ENCODE results near the gene CAPN10.

The CAPN10 gene

GRCh38 chr2:240590681-240591111 is 4.2 kb downstream of the CAPN10 start:
- no peak for DNase-seq

- DNase-seq, result no peak
Observed at GRCh38 chr2:240591226-240591625, 4.7 kb downstream of the CAPN10 start.

- no peak for DNase-seq
Observed at GRCh38 chr2:240591784-240592183, 5.2 kb downstream of the CAPN10 start.

- DNase-seq, result no peak
Observed at GRCh38 chr2:240593026-240593702, 6.6 kb downstream of the CAPN10 start.

DNA sequence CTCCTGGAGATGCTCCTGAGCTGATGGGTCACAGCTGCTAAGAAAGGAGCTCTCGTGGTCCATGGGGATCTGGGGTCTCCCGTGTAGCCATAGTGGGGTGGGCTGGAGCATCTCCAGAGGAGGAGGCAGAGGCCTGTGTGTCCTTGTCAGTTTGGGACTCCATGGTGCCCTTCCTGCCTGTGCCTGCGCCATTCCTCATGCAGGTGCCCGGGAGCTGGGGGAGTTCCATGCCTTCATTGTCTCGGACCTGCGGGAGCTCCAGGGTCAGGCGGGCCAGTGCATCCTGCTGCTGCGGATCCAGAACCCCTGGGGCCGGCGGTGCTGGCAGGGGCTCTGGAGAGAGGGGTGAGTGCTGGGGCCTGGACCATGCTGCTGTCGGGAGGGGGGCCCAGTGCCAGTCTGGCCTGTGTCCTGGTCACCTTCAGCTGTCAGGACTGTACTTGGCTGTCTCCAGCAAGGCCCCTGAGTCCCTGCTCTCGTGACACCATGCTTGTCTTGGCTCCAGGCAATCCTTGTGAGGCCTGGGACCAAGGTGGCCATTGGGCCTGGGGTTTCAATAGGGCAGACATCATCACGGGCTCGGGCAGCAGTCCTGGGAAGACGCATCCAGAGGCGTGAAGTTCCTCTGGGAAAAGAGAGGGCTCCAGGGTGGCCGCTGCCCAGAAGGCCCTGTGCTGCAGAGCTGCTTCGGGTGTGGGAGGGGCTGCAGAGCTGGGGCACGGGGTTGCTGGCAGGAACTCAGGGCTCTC is 7.3 kb downstream of the CAPN10 start:
- DNase-seq, result no peak

DNA sequence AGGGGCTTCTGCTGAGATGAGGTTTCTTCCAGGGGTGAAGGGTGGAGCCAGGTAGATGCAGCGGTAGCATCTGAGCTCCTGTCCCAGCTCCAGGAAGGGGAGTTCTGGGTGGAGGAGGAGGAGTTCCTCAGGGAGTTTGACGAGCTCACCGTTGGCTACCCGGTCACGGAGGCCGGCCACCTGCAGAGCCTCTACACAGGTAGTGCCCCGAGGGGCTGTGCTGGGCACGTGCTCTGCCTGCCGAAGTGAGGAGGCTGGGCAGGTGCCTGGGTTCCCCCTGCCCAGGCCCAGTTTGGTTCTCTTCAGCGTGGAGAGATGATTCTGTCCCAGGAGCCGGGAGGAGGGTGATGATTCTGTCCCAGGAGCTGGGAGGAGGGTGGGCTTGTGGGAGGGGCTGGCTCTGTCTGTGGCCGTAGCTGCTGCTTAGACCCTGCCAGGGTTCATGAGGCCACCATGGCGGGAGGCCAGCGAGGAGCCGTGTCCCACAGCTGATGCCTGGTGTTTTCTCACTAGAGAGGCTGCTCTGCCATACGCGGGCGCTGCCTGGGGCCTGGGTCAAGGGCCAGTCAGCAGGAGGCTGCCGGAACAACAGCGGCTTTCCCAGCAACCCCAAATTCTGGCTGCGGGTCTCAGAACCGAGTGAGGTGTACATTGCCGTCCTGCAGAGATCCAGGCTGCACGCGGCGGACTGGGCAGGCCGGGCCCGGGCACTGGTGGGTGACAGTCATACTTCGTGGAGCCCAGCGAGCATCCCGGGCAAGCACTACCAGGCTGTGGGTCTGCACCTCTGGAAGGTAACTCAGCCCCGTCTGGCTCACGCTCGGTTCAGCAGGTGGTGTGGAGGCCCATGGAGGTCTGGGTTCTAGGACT is 8.2 kb downstream of the CAPN10 start:
- DNase-seq, result no peak

DNA sequence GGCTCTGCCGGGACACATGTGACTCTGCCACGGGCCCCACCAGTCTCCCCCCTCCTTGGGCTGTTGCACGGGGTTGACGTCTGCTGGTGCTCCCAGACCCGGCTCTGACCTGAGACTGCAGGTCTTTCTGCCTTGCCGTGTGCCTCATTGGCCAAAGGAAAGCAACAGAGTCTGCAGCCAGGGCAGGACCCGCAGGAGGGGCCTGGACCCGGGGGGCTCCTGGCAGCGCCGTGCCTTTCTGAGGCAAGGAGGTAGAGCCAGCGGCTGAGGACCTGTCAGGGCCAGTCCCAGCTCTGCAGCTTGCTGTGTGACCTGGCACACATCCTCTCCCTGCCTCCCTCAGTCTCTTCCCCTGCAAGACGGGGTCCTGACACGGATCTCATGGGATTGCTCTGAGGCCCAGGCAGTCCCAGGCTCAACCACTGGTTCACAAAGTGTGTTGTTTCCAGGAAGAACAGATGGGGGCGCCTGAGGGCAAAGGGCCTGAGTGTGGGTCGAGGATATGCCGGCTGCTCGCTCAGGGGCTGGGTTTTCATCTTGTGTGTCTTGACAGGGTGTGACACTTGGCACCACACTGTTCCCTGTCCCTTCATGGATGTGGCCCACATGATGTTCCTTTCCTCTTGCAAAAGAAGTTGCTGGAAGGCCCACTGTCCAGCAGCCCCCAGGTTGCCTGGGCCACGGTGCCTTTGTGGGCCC is 9.0 kb downstream of the CAPN10 start:
- peak; percentile 43 for DNase-seq

DNA sequence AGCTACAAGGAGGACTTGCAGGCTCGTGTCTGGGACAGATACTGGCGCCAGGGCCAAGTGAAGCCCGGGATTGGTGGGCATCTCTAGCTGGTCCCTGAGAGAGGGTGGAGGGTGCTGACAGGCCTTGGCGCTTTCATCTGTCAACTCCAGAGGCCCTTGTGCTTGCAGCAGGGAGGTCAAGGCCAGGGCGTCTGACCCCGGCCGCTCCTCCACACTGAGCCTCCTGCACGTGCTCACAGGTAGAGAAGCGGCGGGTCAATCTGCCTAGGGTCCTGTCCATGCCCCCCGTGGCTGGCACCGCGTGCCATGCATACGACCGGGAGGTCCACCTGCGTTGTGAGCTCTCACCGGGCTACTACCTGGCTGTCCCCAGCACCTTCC is 9.5 kb downstream of the CAPN10 start:
- no peak for DNase-seq

DNA sequence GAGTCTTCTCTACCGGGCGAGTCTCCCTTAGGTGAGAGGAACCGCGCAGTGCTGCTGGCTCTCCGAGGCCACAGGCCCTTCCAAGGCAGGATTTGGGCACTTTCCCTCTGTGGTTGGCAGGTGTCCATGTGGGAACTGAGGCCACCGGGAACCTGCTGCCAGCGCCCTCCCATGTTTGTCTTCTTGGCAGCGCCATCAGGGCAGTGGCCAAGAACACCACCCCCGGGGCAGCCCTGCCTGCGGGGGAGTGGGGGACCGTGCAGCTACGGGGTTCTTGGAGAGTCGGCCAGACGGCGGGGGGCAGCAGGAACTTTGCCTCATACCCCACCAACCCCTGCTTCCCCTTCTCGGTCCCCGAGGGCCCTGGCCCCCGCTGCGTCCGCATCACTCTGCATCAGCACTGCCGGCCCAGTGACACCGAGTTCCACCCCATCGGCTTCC is 10.0 kb downstream of the CAPN10 start:
- DNase-seq, result no peak

DNA sequence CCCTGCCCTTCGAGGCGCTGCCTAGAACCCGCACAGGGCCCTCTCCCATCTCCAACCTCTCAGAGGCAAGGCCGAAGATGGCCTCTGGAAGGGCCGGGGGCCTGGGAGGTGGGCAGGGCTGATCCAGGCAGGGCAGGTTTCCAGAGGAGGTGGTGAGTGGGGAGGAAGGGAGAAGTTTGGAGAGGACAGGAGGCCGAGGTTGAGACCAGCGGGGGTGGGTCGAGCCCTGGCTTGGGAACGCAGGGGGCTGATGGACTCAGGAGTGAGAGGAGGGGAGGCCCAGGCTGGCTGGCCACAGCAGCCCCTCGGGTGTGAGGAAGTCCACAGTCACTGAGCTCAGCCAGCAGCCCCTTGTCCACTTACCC is 10.5 kb downstream of the CAPN10 start:
- no peak for DNase-seq

- no peak for DNase-seq
Observed at GRCh38 chr2:240597419-240598181, 11.1 kb downstream of the CAPN10 start.

- no peak for DNase-seq
Observed at GRCh38 chr2:240598311-240598911, 11.9 kb downstream of the CAPN10 start.

- DNase-seq, result no peak
Observed at GRCh38 chr2:240599141-240599583, 12.6 kb downstream of the CAPN10 start.

DNA sequence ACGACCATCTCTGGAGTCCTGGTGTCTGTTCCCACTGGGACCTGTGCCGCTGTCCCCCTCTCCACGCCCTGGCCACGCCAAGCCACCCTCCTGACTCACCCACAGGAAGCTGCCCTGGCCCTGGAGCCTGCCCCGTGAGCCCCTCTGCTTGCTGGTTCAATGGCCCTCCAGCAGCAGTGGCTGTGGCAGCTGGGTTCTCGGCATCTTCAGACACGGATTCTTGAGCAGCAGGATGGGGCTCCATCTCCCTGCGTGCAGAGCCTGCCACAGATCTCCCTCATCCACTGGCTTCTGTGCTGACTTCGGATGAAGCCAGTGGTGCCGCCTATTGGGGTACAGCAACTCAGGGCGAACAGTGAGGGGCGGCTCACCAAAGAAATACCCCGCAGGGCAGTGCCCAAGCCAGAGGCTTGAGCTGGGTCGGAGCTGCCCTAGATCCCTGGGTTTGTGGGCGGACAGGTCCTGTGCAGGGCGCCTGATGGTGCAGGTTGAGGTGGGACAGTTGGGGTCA is 14.0 kb downstream of the CAPN10 start:
- DNase-seq, result no peak

- no peak for DNase-seq
Observed at GRCh38 chr2:240601061-240601830, 14.7 kb downstream of the CAPN10 start.

DNA sequence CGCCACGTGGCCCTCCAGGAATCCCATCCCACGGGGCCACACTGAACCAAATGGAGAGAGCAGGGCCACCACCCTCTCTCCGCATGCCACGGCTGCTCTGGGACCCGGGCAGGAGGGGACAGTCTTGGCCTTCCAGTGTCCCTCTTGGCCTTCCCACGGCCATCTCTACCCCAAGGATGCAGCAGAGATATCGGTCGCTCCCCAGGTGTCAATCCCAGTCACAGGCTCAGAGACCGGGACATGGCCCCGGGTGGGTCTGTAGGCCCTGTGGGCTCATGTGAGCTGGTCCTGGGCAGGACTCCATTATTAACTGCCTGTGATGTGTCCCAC is 15.3 kb downstream of the CAPN10 start:
- DNase-seq, result no peak

GRCh38 chr2:240602266-240603050 is 15.9 kb downstream of the CAPN10 start:
- no peak for DNase-seq

GRCh38 chr2:240603081-240603835 is 16.7 kb downstream of the CAPN10 start:
- no peak for DNase-seq

GRCh38 chr2:240603846-240604245 is 17.3 kb downstream of the CAPN10 start:
- DNase-seq, result no peak
